Measurements from ENCODE around the gene KIAA1671.

GRCh38 chr22:25119609-25120008, 167.1 kb downstream of the KIAA1671 start:
- TF ChIP-seq, protein P1, sequence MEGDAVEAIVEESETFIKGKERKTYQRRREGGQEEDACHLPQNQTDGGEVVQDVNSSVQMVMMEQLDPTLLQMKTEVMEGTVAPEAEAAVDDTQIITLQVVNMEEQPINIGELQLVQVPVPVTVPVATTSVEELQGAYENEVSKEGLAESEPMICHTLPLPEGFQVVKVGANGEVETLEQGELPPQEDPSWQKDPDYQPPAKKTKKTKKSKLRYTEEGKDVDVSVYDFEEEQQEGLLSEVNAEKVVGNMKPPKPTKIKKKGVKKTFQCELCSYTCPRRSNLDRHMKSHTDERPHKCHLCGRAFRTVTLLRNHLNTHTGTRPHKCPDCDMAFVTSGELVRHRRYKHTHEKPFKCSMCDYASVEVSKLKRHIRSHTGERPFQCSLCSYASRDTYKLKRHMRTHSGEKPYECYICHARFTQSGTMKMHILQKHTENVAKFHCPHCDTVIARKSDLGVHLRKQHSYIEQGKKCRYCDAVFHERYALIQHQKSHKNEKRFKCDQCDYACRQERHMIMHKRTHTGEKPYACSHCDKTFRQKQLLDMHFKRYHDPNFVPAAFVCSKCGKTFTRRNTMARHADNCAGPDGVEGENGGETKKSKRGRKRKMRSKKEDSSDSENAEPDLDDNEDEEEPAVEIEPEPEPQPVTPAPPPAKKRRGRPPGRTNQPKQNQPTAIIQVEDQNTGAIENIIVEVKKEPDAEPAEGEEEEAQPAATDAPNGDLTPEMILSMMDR (conservative IDR thresholded peaks at IDR 0.05; ENCODE audit: low read depth, low read length): no peak
- no peak for TF ChIP-seq EZH2 (IDR thresholded peaks at IDR 0.05; ENCODE audit: borderline replicate concordance, low read depth, low read length, poor library complexity, severe bottlenecking)

All from A673 (cell line).